Measurements from ENCODE around the gene MXRA7.
"Not testable (repeated sequence)": the region's sequence is repeated elsewhere in the genome, so short reads cannot be mapped to it uniquely, and the experiment has no call there.

Gene MXRA7

GRCh38 chr17:76735586-76736348 lies 25.0 kb upstream of the MXRA7 start:
- Histone ChIP-seq H3K4me3 (ENCODE audit: low read length in 2 of 2) (peak overlapping the region; percentile 89 to 97), H3K27me3 (ENCODE audit: control insufficient read depth in 2 of 2, insufficient read depth in 2 of 2, low read length in 2 of 2) (no peaks in the 10 kb centered on the region)

GRCh38 chr17:76735006-76735405 lies 24.2 kb upstream of the MXRA7 start:
- Histone ChIP-seq H3K36me3 (ENCODE audit: control insufficient read depth in 2 of 2, insufficient read depth in 2 of 2, low read length in 2 of 2) (peaks cover 39 to 44% of the 10 kb centered on the region in 2 donors), H3K27ac (ENCODE audit: low read depth in 2 of 2, low read length in 2 of 2) (peak overlapping the region; percentile 4 to 26), H3K9ac (ENCODE audit: low read depth in 1 of 2, low read length in 2 of 2) (peak overlapping the region; percentile 98 to 100), H3K9me3 (ENCODE audit: control insufficient read depth in 2 of 2, low read length in 2 of 2) (no peaks in the 10 kb centered on the region), H3K4me1 (ENCODE audit: control insufficient read depth in 2 of 2, insufficient read depth in 2 of 2, low read length in 2 of 2) (peaks cover 28 to 35% of the 10 kb centered on the region in 2 donors), H3K4me3 (ENCODE audit: low read length in 2 of 2) (peak overlapping the region; percentile 89 to 97), H3K27me3 (ENCODE audit: control insufficient read depth in 2 of 2, insufficient read depth in 2 of 2, low read length in 2 of 2) (no peaks in the 10 kb centered on the region)

More at GRCh38 chr17:76735586-76736348, 25.0 kb upstream of the MXRA7 start:
- Histone ChIP-seq H3K27ac (ENCODE audit: low read depth in 2 of 2, low read length in 2 of 2) (peak overlapping the region; percentile 98 to 100), H3K9ac (ENCODE audit: low read depth in 1 of 2, low read length in 2 of 2) (peak overlapping the region; percentile 98 to 100), H3K4me1 (ENCODE audit: control insufficient read depth in 2 of 2, insufficient read depth in 2 of 2, low read length in 2 of 2) (peaks cover 28 to 35% of the 10 kb centered on the region in 2 donors), H3K36me3 (ENCODE audit: control insufficient read depth in 2 of 2, insufficient read depth in 2 of 2, low read length in 2 of 2) (peaks cover 39 to 42% of the 10 kb centered on the region in 2 donors), H3K9me3 (ENCODE audit: control insufficient read depth in 2 of 2, low read length in 2 of 2) (no peaks in the 10 kb centered on the region)

GRCh38 chr17:76734080-76734840 lies 23.5 kb upstream of the MXRA7 start:
- Histone ChIP-seq H3K36me3 (ENCODE audit: control insufficient read depth in 2 of 2, insufficient read depth in 2 of 2, low read length in 2 of 2) (peaks cover 39 to 44% of the 10 kb centered on the region in 2 donors), H3K4me1 (ENCODE audit: control insufficient read depth in 2 of 2, insufficient read depth in 2 of 2, low read length in 2 of 2) (peaks cover 31 to 40% of the 10 kb centered on the region in 2 donors), H3K9ac (ENCODE audit: low read depth in 1 of 2, low read length in 2 of 2) (peak overlapping the region in 1 of 2 donors; percentile 23)

GRCh38 chr17:76733618-76733957 lies 22.8 kb upstream of the MXRA7 start:
- no peak overlapping the region for H3K27ac ChIP-seq (ENCODE audit: low read depth in 2 of 2, low read length in 2 of 2)
- no peaks in the 10 kb centered on the region for H3K9me3 ChIP-seq (ENCODE audit: control insufficient read depth in 2 of 2, low read length in 2 of 2)
- no peak overlapping the region for H3K9ac ChIP-seq (ENCODE audit: low read depth in 1 of 2, low read length in 2 of 2)
- no peaks in the 10 kb centered on the region for H3K27me3 ChIP-seq (ENCODE audit: control insufficient read depth in 2 of 2, insufficient read depth in 2 of 2, low read length in 2 of 2)
- H3K4me3 ChIP-seq (ENCODE audit: low read length in 2 of 2), result no peak overlapping the region
- H3K36me3 ChIP-seq (ENCODE audit: control insufficient read depth in 2 of 2, insufficient read depth in 2 of 2, low read length in 2 of 2), result peaks cover 39 to 44% of the 10 kb centered on the region in 2 donors
- peaks cover 28 to 34% of the 10 kb centered on the region in 2 donors for H3K4me1 ChIP-seq (ENCODE audit: control insufficient read depth in 2 of 2, insufficient read depth in 2 of 2, low read length in 2 of 2)

More at GRCh38 chr17:76734080-76734840, 23.5 kb upstream of the MXRA7 start:
- H3K27ac ChIP-seq (ENCODE audit: low read depth in 2 of 2, low read length in 2 of 2), result peak overlapping the region in 1 of 2 donors; percentile 26
- H3K9me3 ChIP-seq (ENCODE audit: control insufficient read depth in 2 of 2, low read length in 2 of 2), result no peaks in the 10 kb centered on the region
- no peaks in the 10 kb centered on the region for H3K27me3 ChIP-seq (ENCODE audit: control insufficient read depth in 2 of 2, insufficient read depth in 2 of 2, low read length in 2 of 2)
- H3K4me3 ChIP-seq (ENCODE audit: low read length in 2 of 2), result peak overlapping the region; percentile 39 to 97

GRCh38 chr17:76732734-76733617 lies 22.2 kb upstream of the MXRA7 start:
- peaks cover 39 to 44% of the 10 kb centered on the region in 2 donors for H3K36me3 ChIP-seq (ENCODE audit: control insufficient read depth in 2 of 2, insufficient read depth in 2 of 2, low read length in 2 of 2)

GRCh38 chr17:76731800-76732733 lies 21.3 kb upstream of the MXRA7 start:
- not testable (repeated sequence) for H3K4me3 ChIP-seq (ENCODE audit: low read length in 2 of 2); H3K9ac ChIP-seq (ENCODE audit: low read depth in 1 of 2, low read length in 2 of 2); H3K9me3 ChIP-seq (ENCODE audit: control insufficient read depth in 2 of 2, low read length in 2 of 2); H3K27me3 ChIP-seq (ENCODE audit: control insufficient read depth in 2 of 2, insufficient read depth in 2 of 2, low read length in 2 of 2); H3K27ac ChIP-seq (ENCODE audit: low read depth in 2 of 2, low read length in 2 of 2)
- Histone ChIP-seq H3K4me1 (ENCODE audit: control insufficient read depth in 2 of 2, insufficient read depth in 2 of 2, low read length in 2 of 2) (peaks cover 36 to 37% of the 10 kb centered on the region in 2 donors), H3K36me3 (ENCODE audit: control insufficient read depth in 2 of 2, insufficient read depth in 2 of 2, low read length in 2 of 2) (peaks cover 39 to 44% of the 10 kb centered on the region in 2 donors)

More at GRCh38 chr17:76732734-76733617, 22.2 kb upstream of the MXRA7 start:
- Histone ChIP-seq H3K4me3 (ENCODE audit: low read length in 2 of 2) (peak overlapping the region in 1 of 2 donors; percentile 32), H3K9me3 (ENCODE audit: control insufficient read depth in 2 of 2, low read length in 2 of 2) (no peaks in the 10 kb centered on the region), H3K4me1 (ENCODE audit: control insufficient read depth in 2 of 2, insufficient read depth in 2 of 2, low read length in 2 of 2) (peaks cover 27 to 30% of the 10 kb centered on the region in 2 donors), H3K27me3 (ENCODE audit: control insufficient read depth in 2 of 2, insufficient read depth in 2 of 2, low read length in 2 of 2) (no peaks in the 10 kb centered on the region), H3K27ac (ENCODE audit: low read depth in 2 of 2, low read length in 2 of 2) (no peak overlapping the region), H3K9ac (ENCODE audit: low read depth in 1 of 2, low read length in 2 of 2) (no peak overlapping the region)

- Histone ChIP-seq H3K9ac (ENCODE audit: low read depth in 1 of 2, low read length in 2 of 2) (peak overlapping the region; percentile 91 to 95), H3K36me3 (ENCODE audit: control insufficient read depth in 2 of 2, insufficient read depth in 2 of 2, low read length in 2 of 2) (peaks cover 15 to 24% of the 10 kb centered on the region in 2 donors), H3K4me1 (ENCODE audit: control insufficient read depth in 2 of 2, insufficient read depth in 2 of 2, low read length in 2 of 2) (peaks cover 24 to 28% of the 10 kb centered on the region in 2 donors), H3K4me3 (ENCODE audit: low read length in 2 of 2) (peak overlapping the region; percentile 91 to 92), H3K9me3 (ENCODE audit: control insufficient read depth in 2 of 2, low read length in 2 of 2) (no peaks in the 10 kb centered on the region), H3K27me3 (ENCODE audit: control insufficient read depth in 2 of 2, insufficient read depth in 2 of 2, low read length in 2 of 2) (no peaks in the 10 kb centered on the region), H3K27ac (ENCODE audit: low read depth in 2 of 2, low read length in 2 of 2) (peak overlapping the region; percentile 100)
Observed at GRCh38 chr17:76727745-76728456, 17.1 kb upstream of the MXRA7 start.

GRCh38 chr17:76726776-76727718 lies 16.3 kb upstream of the MXRA7 start, which contains the start of gene METTL23:
Gene METTL23, plus strand, starts transcription at chr17:76726839. Its CDS starts 2,872 bp downstream, at chr17:76729711.
- H3K9ac ChIP-seq (ENCODE audit: low read depth in 1 of 2, low read length in 2 of 2), result peak within 1 kb of the TSS; percentile 91 to 99
- peaks cover 17 to 22% of the 10 kb centered on the region in 2 donors for H3K36me3 ChIP-seq (ENCODE audit: control insufficient read depth in 2 of 2, insufficient read depth in 2 of 2, low read length in 2 of 2)
- peak within 1 kb of the TSS; percentile 100 for H3K27ac ChIP-seq (ENCODE audit: low read depth in 2 of 2, low read length in 2 of 2)
- peak within 1 kb of the TSS; percentile 91 to 92 for H3K4me3 ChIP-seq (ENCODE audit: low read length in 2 of 2)
- H3K9me3 ChIP-seq (ENCODE audit: control insufficient read depth in 2 of 2, low read length in 2 of 2), result no peaks in the 10 kb centered on the region
- H3K4me1 ChIP-seq (ENCODE audit: control insufficient read depth in 2 of 2, insufficient read depth in 2 of 2, low read length in 2 of 2), result peaks cover 24 to 28% of the 10 kb centered on the region in 2 donors
- H3K27me3 ChIP-seq (ENCODE audit: control insufficient read depth in 2 of 2, insufficient read depth in 2 of 2, low read length in 2 of 2), result no peaks in the 10 kb centered on the region

Measured in mucosa of rectum (tissue), 2 donors.